HepG2 (cell line): ENCODE results near the gene EIF5A. TPM values are rescaled to one million over a fixed set of nuclear protein-coding genes. Genes with fewer than 3 reads are reported as not detected.

Experiments used
- ATAC-seq: fragments of 200-7000 bp; cut with Tn5 transposase; 3 replicates; pipeline ENCODE4 v1.9.1; 2020; ENCODE audit warnings: mild to moderate bottlenecking, moderate library complexity
- BruUV-seq: library from RNA; stranded (reverse); fragments of 400-500 nt; replicated peaks from 2 replicates; lab custom pipeline; 2021; lab: Mats Ljungman, UMichigan
- CTCF ChIA-PET: fragments of 300-600 bp; formaldehyde crosslinking; extraction: SDS; loops from one replicate; lab custom pipeline; 2021; ENCODE audit warnings: low total read pairs, inconsistent platforms, low intra/inter-chr PET ratio; lab: Yijun Ruan, JAX
- POLR2A ChIA-PET: fragments of 350-600 bp; sonication (Branson Sonifier 250); formaldehyde crosslinking; loops from one replicate; lab custom pipeline; 2020; ENCODE audit warnings: antibody characterized with exemption, inconsistent platforms; lab: Yijun Ruan, JAX
- DNase-seq: peaks from one replicate; pipeline ENCODE4 v3.0.0-alpha.2; 2015; ENCODE audit warnings: low spot score
- FAIRE-seq: peaks from 3 replicates; lab custom pipeline; 2011; peaks lifted over from hg19 to GRCh38; lab: Jason Lieb, UNC
- H2AFZ ChIP-seq: one replicate; pipeline ENCODE4 v1.6.1; 2011; ENCODE audit warnings: low read length, inconsistent platforms
- H3K27ac ChIP-seq: fragments of 300-600 bp; 3 replicates; pipeline ENCODE4 v1.8.0; 2011; ENCODE audit warnings: mixed run types, mild to moderate bottlenecking, mixed read lengths, low read length, inconsistent platforms; ENCODE audit not compliant: insufficient read depth; ENCODE audit errors: extremely low read length
- H3K27me3 ChIP-seq, 2 experiments: fragments of 200-600 bp in 1 of 2; 2 replicates in 1 of 2; 3 replicates in 1 of 2; pipeline versions ENCODE4 v1.6.0 to v1.8.0; 2011; ENCODE audit warnings: low read length in 2 of 2, mild to moderate bottlenecking in 2 of 2, moderate library complexity in 2 of 2, inconsistent platforms in 1 of 2; ENCODE audit not compliant: insufficient read depth in 2 of 2, control insufficient read depth in 1 of 2
- H3K36me3 ChIP-seq, 2 experiments: fragments of 200-600 bp in 1 of 2; replicated peaks in 1 of 2; 2 replicates in 1 of 2; 3 replicates in 1 of 2; pipeline versions ENCODE4 v1.5.1 to v1.8.0; 2011; ENCODE audit warnings: low read length in 2 of 2, inconsistent platforms in 1 of 2; ENCODE audit not compliant: insufficient read depth in 2 of 2, control insufficient read depth in 1 of 2
- H3K4me1 ChIP-seq: 2 replicates; pipeline ENCODE4 v1.5.1; 2012; ENCODE audit warnings: low read length, inconsistent platforms; ENCODE audit not compliant: insufficient read depth
- H3K4me2 ChIP-seq: 2 replicates; pipeline ENCODE4 v1.6.0; 2011; ENCODE audit warnings: low read depth, low read length, inconsistent platforms
- H3K4me3 ChIP-seq, 3 experiments: fragments of 200-600 bp in 1 of 3; sonication (generic), shearing (Covaris generic) in 1 of 3; replicated peaks in 1 of 3; 2 replicates each; pipeline ENCODE4 v1.5.1; 2011 to 2016; ENCODE audit warnings: low read length in 3 of 3, inconsistent platforms in 2 of 3, low read depth in 2 of 3, mild to moderate bottlenecking in 2 of 3, control low read depth in 1 of 3, mixed read lengths in 1 of 3; ENCODE audit not compliant: insufficient read depth in 1 of 3
- H3K79me2 ChIP-seq: one replicate; pipeline ENCODE4 v1.6.1; 2011; ENCODE audit warnings: low read length, inconsistent platforms; ENCODE audit not compliant: insufficient read depth
- H3K9ac ChIP-seq: 2 replicates; pipeline ENCODE4 v1.6.0; 2011; ENCODE audit warnings: mild to moderate bottlenecking, low read depth, low read length, inconsistent platforms; ENCODE audit not compliant: insufficient read depth
- H3K9me3 ChIP-seq: 2 replicates; pipeline ENCODE4 v1.5.1; 2012; ENCODE audit warnings: mild to moderate bottlenecking, low read length
- H4K20me1 ChIP-seq: 2 replicates; pipeline ENCODE4 v1.6.0; 2011; ENCODE audit warnings: inconsistent platforms, mild to moderate bottlenecking, low read length, moderate library complexity; ENCODE audit not compliant: insufficient read depth
- AHR ChIP-seq: IDR thresholded peaks from 2 replicates; pipeline ENCODE4 v1.6.1; 2018; ENCODE audit warnings: missing genetic modification reagents, missing compliant biosample characterization
- NR1H2 ChIP-seq: sonication (generic); formaldehyde crosslinking; IDR thresholded peaks from 2 replicates; pipeline ENCODE4 v1.8.1; 2022; ENCODE audit warnings: low read depth, missing genetic modification reagents, borderline replicate concordance
- PHB2 ChIP-seq: fragments of 450-650 bp; IDR thresholded peaks from 2 replicates; pipeline ENCODE4 v1.6.1; 2018; ENCODE audit not compliant: partially characterized antibody
- PHF20 ChIP-seq: sonication (generic); formaldehyde crosslinking; IDR thresholded peaks from 2 replicates; pipeline ENCODE4 v1.5.0; 2020; ENCODE audit warnings: mild to moderate bottlenecking, missing genetic modification reagents
- RCOR2 ChIP-seq: IDR thresholded peaks from 2 replicates; pipeline ENCODE4 v1.6.1; 2016; ENCODE audit warnings: missing biosample characterization, missing genetic modification reagents
- SETDB1 ChIP-seq: sonication (generic); formaldehyde crosslinking; IDR thresholded peaks from 2 replicates; pipeline ENCODE4 v1.5.1; 2020; ENCODE audit warnings: missing genetic modification reagents, mild to moderate bottlenecking, borderline replicate concordance
- ZNF282 ChIP-seq: fragments of 450-650 bp; IDR thresholded peaks from 2 replicates; pipeline ENCODE4 v1.6.1; 2018; ENCODE audit not compliant: partially characterized antibody
- ZNF326 ChIP-seq: sonication (generic); formaldehyde crosslinking; IDR thresholded peaks from 2 replicates; pipeline ENCODE4 v1.4.0; 2020; ENCODE audit warnings: missing genetic modification reagents, borderline replicate concordance
- ZNF619 ChIP-seq: sonication (generic); formaldehyde crosslinking; IDR thresholded peaks from 2 replicates; pipeline ENCODE4 v1.4.0; 2020; ENCODE audit warnings: mild to moderate bottlenecking, missing genetic modification reagents
- WGBS: methylation state at CpG from one replicate; pipeline ENCODE4 v1.1.6; 2017; ENCODE audit warnings: low lambda C conversion rate; 5-methylcytosine and 5-hydroxymethylcytosine counted together
- in situ Hi-C: cut with HindIII; loops from 2 replicates; pipeline ENCODE4 v1.10.0; 2017; ENCODE audit warnings: low pct_unique_long_range_greater_than_20kb; ENCODE audit not compliant: extremely low pct_ligation_motif_present
- intact Hi-C: fragments of 100-400 bp; cut with micrococcal nuclease; formaldehyde crosslinking; loops from one replicate; pipeline ENCODE4 v1.10.0; 2022; ENCODE audit not compliant: unreplicated experiment
- polyA plus RNA-seq, 8 experiments: library from polyadenylated mRNA; depleted of rRNA in 3 of 8; stranded (reverse) in 7 of 8; unstranded in 1 of 8; fragments of >200 nt; fragmentation: Illumina TruSeq in 4 of 8; extraction: Trizol in 4 of 8; gene quantifications; 2 replicates each; pipeline versions ENCODE4 v1.2.1 to v1.2.3, GENCODE V29; 2011 to 2016; ENCODE audit warnings: low read depth in 4 of 8, missing spikeins in 1 of 8, mixed read lengths in 1 of 8; ENCODE audit not compliant: insufficient read depth in 1 of 8
- total RNA-seq, 5 experiments: library from RNA; depleted of rRNA; stranded (reverse); fragments of >200 nt; fragmentation: Illumina TruSeq; extraction: Trizol; gene quantifications; 2 replicates each; pipeline ENCODE4 v1.2.3, GENCODE V29; 2016; ENCODE audit warnings: low read depth in 1 of 5
- TF ChIP-seq, protein P1 (sequence below): sonication (generic); formaldehyde crosslinking; IDR thresholded peaks from 2 replicates; pipeline ENCODE4 v1.4.0; 2020; ENCODE audit warnings: missing genetic modification reagents
- TF ChIP-seq, protein P2 (sequence below): sonication (generic); formaldehyde crosslinking; IDR thresholded peaks from 2 replicates; pipeline ENCODE4 v1.8.0; 2022; ENCODE audit warnings: low read depth, missing genetic modification reagents
- TF ChIP-seq, protein P3 (sequence below): sonication (generic); formaldehyde crosslinking; IDR thresholded peaks from 2 replicates; pipeline ENCODE4 v1.4.0; 2020; ENCODE audit warnings: mild to moderate bottlenecking, missing genetic modification reagents

Gene EIF5A
- total and polyA plus RNA-seq, 2 of the 13 experiments (the other 11 are each of a cell fraction or from before 2014, with no cell fraction given) = 319 to 337 TPM

DNA sequence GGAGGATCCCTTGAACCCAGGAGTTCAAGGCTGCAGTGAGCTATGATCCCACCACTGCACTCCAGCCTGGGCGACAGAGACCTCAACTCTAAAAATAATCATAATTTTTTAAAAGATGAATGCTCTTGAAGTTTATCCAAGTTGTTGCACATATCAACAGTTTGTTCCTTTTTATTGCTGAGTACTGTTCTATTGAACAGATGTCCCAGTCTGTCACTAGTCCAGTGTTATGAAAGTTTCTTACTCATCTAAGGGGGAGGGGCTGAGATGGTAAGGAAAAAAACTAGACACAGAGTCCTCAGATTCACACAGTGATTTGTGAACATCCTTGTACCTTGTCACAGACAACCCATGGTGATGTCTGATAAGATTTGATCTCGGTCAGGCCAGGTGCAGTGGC, 32.8 kb downstream of the EIF5A start:
- no peak for DNase-seq
- Histone ChIP-seq H3K9ac (no peak overlapping the region), H3K27me3 (peaks cover 3 to 26% of the 10 kb centered on the region in 2 experiments; a peak in 3 of 5 replicates), H2AFZ (no peak overlapping the region), H3K4me1 (peaks cover 23% of the 10 kb centered on the region), H3K4me2 (no peak overlapping the region), H3K36me3 (no peaks in the 10 kb centered on the region), H3K27ac (no peak overlapping the region), H3K9me3 (no peaks in the 10 kb centered on the region), H4K20me1 (no peaks in the 10 kb centered on the region), H3K4me3 (no peak overlapping the region), H3K79me2 (no peaks in the 10 kb centered on the region)
- in situ Hi-C loops (no loop called here), intact Hi-C loops (no loop called here)
- no TSS peak for BruUV-seq
- 2% methylated on average over 2 of the region's 2 CpGs for WGBS
- ChIA-PET CTCF (no interaction called here), POLR2A (interaction anchor here (3.6 kb wide), 1 partner anchor 11 kb away, joined by 9 read pairs; the partner anchor contains the start of gene NEURL4)
- ATAC-seq = no peak
- FAIRE-seq = no peak
- no peak for TF ChIP-seq PHF20 (CRISPR knock-in tag)
- TF ChIP-seq, protein P1, sequence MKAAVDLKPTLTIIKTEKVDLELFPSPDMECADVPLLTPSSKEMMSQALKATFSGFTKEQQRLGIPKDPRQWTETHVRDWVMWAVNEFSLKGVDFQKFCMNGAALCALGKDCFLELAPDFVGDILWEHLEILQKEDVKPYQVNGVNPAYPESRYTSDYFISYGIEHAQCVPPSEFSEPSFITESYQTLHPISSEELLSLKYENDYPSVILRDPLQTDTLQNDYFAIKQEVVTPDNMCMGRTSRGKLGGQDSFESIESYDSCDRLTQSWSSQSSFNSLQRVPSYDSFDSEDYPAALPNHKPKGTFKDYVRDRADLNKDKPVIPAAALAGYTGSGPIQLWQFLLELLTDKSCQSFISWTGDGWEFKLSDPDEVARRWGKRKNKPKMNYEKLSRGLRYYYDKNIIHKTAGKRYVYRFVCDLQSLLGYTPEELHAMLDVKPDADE (CRISPR knock-in tag) = no peak
- TF ChIP-seq ZNF326 = no peak
- TF ChIP-seq NR1H2 (CRISPR knock-in tag) = no peak

- H2AFZ ChIP-seq = no peak overlapping the region
- no TSS peak for BruUV-seq
- peaks cover 3 to 26% of the 10 kb centered on the region in 2 experiments; a peak in 3 of 5 replicates for H3K27me3 ChIP-seq
- H3K9ac ChIP-seq = no peak overlapping the region
- H3K36me3 ChIP-seq = no peaks in the 10 kb centered on the region
- H3K79me2 ChIP-seq = no peaks in the 10 kb centered on the region
- no peak overlapping the region for H3K4me2 ChIP-seq
- intact Hi-C loops (no loop called here), in situ Hi-C loops (no loop called here)
- ChIA-PET CTCF (no interaction called here), POLR2A (interaction anchor here (3.6 kb wide), 1 partner anchor 12 kb away, joined by 9 read pairs; the partner anchor contains the start of gene NEURL4)
- H3K4me1 ChIP-seq = peaks cover 25% of the 10 kb centered on the region
- WGBS = 83% methylated on average over 13 of the region's 13 CpGs
- no peak overlapping the region for H3K4me3 ChIP-seq
- DNase-seq = no peak
- FAIRE-seq = no peak
- no peaks in the 10 kb centered on the region for H3K9me3 ChIP-seq
- ATAC-seq = no peak
- no peak overlapping the region for H3K27ac ChIP-seq
- H4K20me1 ChIP-seq = no peaks in the 10 kb centered on the region
- TF ChIP-seq ZNF282 = no peak
- TF ChIP-seq, protein P2, sequence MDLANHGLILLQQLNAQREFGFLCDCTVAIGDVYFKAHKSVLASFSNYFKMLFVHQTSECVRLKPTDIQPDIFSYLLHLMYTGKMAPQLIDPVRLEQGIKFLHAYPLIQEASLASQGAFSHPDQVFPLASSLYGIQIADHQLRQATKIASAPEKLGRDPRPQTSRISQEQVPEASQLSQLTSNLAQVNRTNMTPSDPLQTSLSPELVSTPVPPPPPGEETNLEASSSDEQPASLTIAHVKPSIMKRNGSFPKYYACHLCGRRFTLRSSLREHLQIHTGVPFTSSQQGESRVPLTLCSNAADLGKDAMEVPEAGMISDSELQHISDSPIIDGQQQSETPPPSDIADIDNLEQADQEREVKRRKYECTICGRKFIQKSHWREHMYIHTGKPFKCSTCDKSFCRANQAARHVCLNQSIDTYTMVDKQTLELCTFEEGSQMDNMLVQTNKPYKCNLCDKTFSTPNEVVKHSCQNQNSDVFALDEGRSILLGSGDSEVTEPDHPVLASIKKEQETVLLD (CRISPR knock-in tag) = no peak
- no peak for TF ChIP-seq PHB2
- no peak for TF ChIP-seq SETDB1
- no peak for TF ChIP-seq ZNF619
- TF ChIP-seq AHR (CRISPR knock-in tag) = no peak
- TF ChIP-seq RCOR2 (CRISPR knock-in tag) = no peak
- TF ChIP-seq, protein P3, sequence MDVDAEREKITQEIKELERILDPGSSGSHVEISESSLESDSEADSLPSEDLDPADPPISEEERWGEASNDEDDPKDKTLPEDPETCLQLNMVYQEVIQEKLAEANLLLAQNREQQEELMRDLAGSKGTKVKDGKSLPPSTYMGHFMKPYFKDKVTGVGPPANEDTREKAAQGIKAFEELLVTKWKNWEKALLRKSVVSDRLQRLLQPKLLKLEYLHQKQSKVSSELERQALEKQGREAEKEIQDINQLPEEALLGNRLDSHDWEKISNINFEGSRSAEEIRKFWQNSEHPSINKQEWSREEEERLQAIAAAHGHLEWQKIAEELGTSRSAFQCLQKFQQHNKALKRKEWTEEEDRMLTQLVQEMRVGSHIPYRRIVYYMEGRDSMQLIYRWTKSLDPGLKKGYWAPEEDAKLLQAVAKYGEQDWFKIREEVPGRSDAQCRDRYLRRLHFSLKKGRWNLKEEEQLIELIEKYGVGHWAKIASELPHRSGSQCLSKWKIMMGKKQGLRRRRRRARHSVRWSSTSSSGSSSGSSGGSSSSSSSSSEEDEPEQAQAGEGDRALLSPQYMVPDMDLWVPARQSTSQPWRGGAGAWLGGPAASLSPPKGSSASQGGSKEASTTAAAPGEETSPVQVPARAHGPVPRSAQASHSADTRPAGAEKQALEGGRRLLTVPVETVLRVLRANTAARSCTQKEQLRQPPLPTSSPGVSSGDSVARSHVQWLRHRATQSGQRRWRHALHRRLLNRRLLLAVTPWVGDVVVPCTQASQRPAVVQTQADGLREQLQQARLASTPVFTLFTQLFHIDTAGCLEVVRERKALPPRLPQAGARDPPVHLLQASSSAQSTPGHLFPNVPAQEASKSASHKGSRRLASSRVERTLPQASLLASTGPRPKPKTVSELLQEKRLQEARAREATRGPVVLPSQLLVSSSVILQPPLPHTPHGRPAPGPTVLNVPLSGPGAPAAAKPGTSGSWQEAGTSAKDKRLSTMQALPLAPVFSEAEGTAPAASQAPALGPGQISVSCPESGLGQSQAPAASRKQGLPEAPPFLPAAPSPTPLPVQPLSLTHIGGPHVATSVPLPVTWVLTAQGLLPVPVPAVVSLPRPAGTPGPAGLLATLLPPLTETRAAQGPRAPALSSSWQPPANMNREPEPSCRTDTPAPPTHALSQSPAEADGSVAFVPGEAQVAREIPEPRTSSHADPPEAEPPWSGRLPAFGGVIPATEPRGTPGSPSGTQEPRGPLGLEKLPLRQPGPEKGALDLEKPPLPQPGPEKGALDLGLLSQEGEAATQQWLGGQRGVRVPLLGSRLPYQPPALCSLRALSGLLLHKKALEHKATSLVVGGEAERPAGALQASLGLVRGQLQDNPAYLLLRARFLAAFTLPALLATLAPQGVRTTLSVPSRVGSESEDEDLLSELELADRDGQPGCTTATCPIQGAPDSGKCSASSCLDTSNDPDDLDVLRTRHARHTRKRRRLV (CRISPR knock-in tag) = no peak
Measured at GRCh38 chr17:7341842-7342241, 34.4 kb downstream of the EIF5A start.
